ENCODE data around the gene PAWR.
"Not testable (repeated sequence)": the region's sequence is repeated elsewhere in the genome, so short reads cannot be mapped to it uniquely, and the experiment has no call there.

PAWR gene

GRCh38 chr12:79646843-79647242 lies 43.9 kb downstream of the PAWR start:
- DNase-seq (ENCODE audit: low spot score), result not testable (repeated sequence)

GRCh38 chr12:79645235-79645630 lies 45.5 kb downstream of the PAWR start:
- DNase-seq (ENCODE audit: low spot score), result no peak

- DNase-seq (ENCODE audit: low spot score), result no peak
Observed at GRCh38 chr12:79644274-79645234, 46.2 kb downstream of the PAWR start.

GRCh38 chr12:79643821-79644220 lies 46.9 kb downstream of the PAWR start:
- DNase-seq (ENCODE audit: low spot score), result no peak

- DNase-seq (ENCODE audit: low spot score), result no peak
Observed at GRCh38 chr12:79638490-79638889, 52.3 kb downstream of the PAWR start.

- DNase-seq (ENCODE audit: low spot score), result no peak
Observed at GRCh38 chr12:79637093-79637492, 53.7 kb downstream of the PAWR start.

- DNase-seq (ENCODE audit: low spot score), result no peak
Observed at GRCh38 chr12:79635676-79636075, 55.1 kb downstream of the PAWR start.

GRCh38 chr12:79634957-79635471 lies 55.8 kb downstream of the PAWR start:
- no peak for DNase-seq (ENCODE audit: low spot score)

- no peak for DNase-seq (ENCODE audit: low spot score)
Observed at GRCh38 chr12:79629561-79629960, 61.2 kb downstream of the PAWR start.

GRCh38 chr12:79626735-79627134 lies 64.0 kb downstream of the PAWR start:
- not testable (repeated sequence) for DNase-seq (ENCODE audit: low spot score)

GRCh38 chr12:79624378-79624777 lies 66.4 kb downstream of the PAWR start:
- DNase-seq (ENCODE audit: low spot score), result no peak

GRCh38 chr12:79619872-79620562 lies 70.7 kb downstream of the PAWR start:
- DNase-seq (ENCODE audit: low spot score), result no peak

GRCh38 chr12:79618848-79619404 lies 71.8 kb downstream of the PAWR start:
- DNase-seq (ENCODE audit: low spot score), result no peak

- no peak for DNase-seq (ENCODE audit: low spot score)
Observed at GRCh38 chr12:79617696-79618095, 73.1 kb downstream of the PAWR start.

GRCh38 chr12:79615596-79616560 lies 74.9 kb downstream of the PAWR start:
- no peak for DNase-seq (ENCODE audit: low spot score)

GRCh38 chr12:79614730-79615129 lies 76.0 kb downstream of the PAWR start:
- no peak for DNase-seq (ENCODE audit: low spot score)

- DNase-seq (ENCODE audit: low spot score), result no peak
Observed at GRCh38 chr12:79601908-79602307, 88.9 kb downstream of the PAWR start.

GRCh38 chr12:79597910-79598309 lies 92.9 kb downstream of the PAWR start:
- DNase-seq (ENCODE audit: low spot score), result no peak

GRCh38 chr12:79596719-79597350 lies 93.9 kb downstream of the PAWR start:
- DNase-seq (ENCODE audit: low spot score), result no peak

GRCh38 chr12:79595273-79595672 lies 95.5 kb downstream of the PAWR start:
- no peak for DNase-seq (ENCODE audit: low spot score)

- DNase-seq (ENCODE audit: low spot score), result no peak
Observed at GRCh38 chr12:79592865-79593264, 97.9 kb downstream of the PAWR start.
